Fibroblast of mammary gland (primary cell): Measurements from ENCODE around the gene PPP6R1.

Experiments
- DNase-seq: peaks from one replicate; pipeline ENCODE4 v3.0.0-alpha.2; 2010; ENCODE audit warnings: low read depth
- H3K4me3 ChIP-seq: 2 replicates; pipeline ENCODE4 v1.5.1; 2011; ENCODE audit warnings: low read depth, mild to moderate bottlenecking, low read length, moderate library complexity; ENCODE audit not compliant: control insufficient read depth
- TF ChIP-seq, protein P1 (sequence below): conservative IDR thresholded peaks from 2 replicates; pipeline ENCODE4 v1.5.1; 2011; ENCODE audit warnings: low read depth, low read length, inconsistent platforms; ENCODE audit not compliant: control insufficient read depth, insufficient read depth

Gene PPP6R1

GRCh38 chr19:55197528-55197927 is 61.3 kb downstream of the PPP6R1 start:
- TF ChIP-seq, protein P1, sequence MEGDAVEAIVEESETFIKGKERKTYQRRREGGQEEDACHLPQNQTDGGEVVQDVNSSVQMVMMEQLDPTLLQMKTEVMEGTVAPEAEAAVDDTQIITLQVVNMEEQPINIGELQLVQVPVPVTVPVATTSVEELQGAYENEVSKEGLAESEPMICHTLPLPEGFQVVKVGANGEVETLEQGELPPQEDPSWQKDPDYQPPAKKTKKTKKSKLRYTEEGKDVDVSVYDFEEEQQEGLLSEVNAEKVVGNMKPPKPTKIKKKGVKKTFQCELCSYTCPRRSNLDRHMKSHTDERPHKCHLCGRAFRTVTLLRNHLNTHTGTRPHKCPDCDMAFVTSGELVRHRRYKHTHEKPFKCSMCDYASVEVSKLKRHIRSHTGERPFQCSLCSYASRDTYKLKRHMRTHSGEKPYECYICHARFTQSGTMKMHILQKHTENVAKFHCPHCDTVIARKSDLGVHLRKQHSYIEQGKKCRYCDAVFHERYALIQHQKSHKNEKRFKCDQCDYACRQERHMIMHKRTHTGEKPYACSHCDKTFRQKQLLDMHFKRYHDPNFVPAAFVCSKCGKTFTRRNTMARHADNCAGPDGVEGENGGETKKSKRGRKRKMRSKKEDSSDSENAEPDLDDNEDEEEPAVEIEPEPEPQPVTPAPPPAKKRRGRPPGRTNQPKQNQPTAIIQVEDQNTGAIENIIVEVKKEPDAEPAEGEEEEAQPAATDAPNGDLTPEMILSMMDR, result no peak
- no peak for DNase-seq
- H3K4me3 ChIP-seq, result no peak overlapping the region

DNA sequence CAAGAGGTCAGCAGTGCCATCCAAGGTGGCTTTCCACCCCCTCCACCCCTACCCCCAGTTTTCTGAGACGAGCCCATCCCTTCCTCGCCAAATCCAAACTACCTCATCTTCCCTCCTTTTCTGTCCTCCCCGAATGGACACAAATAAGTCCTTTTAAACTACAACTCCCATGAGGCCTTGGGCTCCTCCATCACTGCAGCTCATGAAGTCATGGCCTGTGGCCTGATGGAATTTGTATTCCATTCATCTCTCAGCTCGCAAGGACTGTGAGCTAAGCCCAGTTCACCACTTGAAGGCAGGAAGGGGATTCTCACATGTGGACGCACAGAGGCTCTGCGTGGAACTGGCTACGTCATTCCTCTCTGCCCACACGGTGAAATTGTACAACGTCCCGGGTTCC is 62.0 kb downstream of the PPP6R1 start:
- no peak for DNase-seq
- no peak overlapping the region for H3K4me3 ChIP-seq
- TF ChIP-seq, protein P1, result no peak

- H3K4me3 ChIP-seq, result no peak overlapping the region
- TF ChIP-seq, protein P1, result no peak
- DNase-seq, result no peak
Observed at GRCh38 chr19:55193481-55193880, 65.3 kb downstream of the PPP6R1 start.

GRCh38 chr19:55189403-55189835 is 69.4 kb downstream of the PPP6R1 start:
- peak; percentile 100 for DNase-seq
- TF ChIP-seq, protein P1, result no peak
- no peak overlapping the region for H3K4me3 ChIP-seq

- no peak overlapping the region for H3K4me3 ChIP-seq
- no peak for DNase-seq
- TF ChIP-seq, protein P1, result no peak
Observed at GRCh38 chr19:55188625-55189024, 70.2 kb downstream of the PPP6R1 start.

DNA sequence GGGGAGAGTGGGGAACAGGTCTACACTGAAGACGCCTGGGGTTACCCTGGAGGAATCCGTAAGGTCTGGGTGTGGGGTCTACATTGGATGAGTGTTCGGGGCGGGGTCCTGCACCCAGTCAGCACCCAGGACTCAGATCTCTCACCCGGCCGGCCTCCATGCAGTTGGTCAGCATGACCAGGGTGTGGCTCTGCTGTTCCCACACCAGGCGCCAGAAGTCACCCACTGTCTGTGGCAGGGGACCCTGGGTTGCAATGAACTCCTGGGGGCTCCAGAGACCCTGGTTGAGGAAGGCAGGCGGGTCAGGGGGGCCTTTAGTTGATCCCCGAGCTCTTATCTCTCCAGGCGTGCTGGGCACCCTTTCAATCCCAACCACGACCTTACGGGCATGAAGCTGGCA is 72.7 kb downstream of the PPP6R1 start:
- H3K4me3 ChIP-seq, result no peak overlapping the region
- TF ChIP-seq, protein P1, result no peak
- DNase-seq, result no peak

GRCh38 chr19:55181740-55182139 is 77.1 kb downstream of the PPP6R1 start:
- H3K4me3 ChIP-seq, result no peak overlapping the region
- no peak for DNase-seq

More at GRCh38 chr19:55181740-55182139, 77.1 kb downstream of the PPP6R1 start:
- TF ChIP-seq, protein P1, result no peak
